NCI-H510A treated with DMSO at 0.1 percent for 48 hours (cell line): ENCODE data around the gene MXD1.

Source experiments
- DNase-seq: peaks from one replicate; lab custom pipeline; 2025; lab: John Stamatoyannopoulos, UW

MXD1 gene

GRCh38 chr2:69952336-69953115, 37.6 kb downstream of the MXD1 start:
- DNase-seq = no peak

- no peak for DNase-seq
These were observed 39.2 kb downstream of the MXD1 start for GRCh38 chr2:69954084-69954483.

DNA sequence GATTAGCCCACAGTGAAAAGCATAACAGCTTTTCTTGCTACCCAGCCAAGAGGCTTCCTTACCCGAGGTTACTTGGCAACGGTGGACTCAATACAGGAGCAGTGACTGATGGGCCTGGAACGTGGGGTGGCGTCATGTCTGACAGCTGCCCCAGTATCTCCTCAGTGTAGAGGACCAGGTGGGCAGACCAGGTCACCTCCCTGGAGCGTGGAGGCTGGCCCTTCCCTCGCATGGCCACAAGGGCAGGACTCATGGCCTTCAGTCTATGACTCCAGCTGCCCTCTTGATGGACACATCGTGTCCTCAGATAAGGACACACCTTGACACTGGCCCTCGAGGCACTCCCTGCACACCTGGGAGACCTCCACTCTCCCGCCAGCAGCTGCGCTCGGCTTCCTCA, 40.1 kb downstream of the MXD1 start:
- DNase-seq = no peak

- DNase-seq = no peak
These were observed 41.6 kb downstream of the MXD1 start for GRCh38 chr2:69956475-69956979.

DNA sequence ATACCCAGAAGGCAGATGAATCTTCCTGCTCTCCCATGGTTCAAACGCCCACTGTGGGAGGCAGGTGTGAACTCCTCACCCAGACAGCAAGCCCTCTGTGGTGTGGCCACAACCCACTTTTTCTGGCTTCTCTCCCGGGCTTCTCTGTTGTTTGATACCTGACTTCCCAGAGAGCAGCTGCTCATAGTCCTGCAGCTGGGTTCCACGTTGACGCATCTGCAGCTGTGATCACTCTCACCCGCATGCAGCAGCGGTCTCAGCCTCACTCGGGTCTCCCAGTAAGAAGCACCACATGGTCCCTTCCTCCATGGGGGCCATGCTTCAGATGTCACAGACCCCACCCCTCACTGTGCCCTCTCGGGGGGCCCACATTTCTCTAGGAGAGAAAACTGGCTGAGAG, 43.1 kb downstream of the MXD1 start:
- no peak for DNase-seq

DNA sequence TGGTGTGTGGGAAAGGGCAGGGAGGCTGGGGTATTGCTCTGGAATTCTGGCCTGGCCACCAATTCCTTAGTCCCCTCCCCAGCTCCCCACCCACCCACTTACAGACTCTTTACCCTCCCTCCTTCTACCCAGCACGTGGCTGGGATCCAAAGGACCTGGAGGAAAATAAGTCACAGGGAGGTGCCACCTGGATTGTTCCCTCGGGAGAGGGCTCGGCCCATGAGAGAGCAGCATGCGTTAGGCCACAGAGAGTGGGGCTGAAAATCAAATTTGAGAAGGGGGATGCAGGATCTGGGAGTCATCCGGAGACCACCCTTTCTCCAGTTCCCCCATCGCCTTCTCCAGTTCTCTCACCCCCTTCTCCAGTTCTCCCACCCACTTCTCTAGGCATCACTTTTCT, 43.6 kb downstream of the MXD1 start:
- no peak for DNase-seq

DNA sequence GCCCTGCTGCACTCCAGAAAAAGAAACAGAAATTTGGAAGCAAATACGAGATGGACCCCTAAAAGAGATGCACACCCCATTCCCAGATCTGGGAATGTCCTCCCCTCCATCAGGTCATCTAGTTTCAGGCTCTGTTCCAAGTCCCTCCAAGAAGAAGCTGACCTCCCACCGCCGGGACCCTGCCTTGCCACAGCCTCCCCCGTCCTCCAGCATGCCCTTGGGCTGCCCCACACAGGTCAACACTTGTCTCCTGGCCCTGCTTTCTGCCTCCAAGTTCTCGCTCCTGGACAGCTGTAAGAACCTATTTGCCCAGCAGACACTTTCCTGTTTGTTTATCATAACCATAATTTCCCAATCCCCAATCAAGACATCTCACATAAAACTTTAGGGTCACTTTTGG, 44.5 kb downstream of the MXD1 start:
- DNase-seq = no peak

DNA sequence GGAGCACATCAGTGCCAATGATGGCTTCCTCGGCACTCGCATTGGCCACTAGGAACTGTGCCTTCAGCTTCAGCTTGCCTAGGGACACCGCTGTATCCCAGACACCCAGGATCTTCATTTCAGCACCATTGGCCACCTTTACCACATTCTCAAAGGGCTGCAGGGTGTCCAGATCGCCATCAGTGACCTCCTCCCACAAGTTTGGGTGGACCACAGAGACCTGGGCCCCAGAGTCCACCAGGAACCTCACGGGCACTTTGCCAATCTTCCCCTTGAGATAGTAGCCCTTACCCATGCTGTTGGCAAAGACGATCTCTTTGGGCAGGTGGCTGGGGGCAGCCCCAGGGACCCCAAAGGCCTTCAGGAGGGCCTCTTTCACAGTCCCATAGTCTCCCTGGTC, 45.9 kb downstream of the MXD1 start:
- DNase-seq = no peak

DNA sequence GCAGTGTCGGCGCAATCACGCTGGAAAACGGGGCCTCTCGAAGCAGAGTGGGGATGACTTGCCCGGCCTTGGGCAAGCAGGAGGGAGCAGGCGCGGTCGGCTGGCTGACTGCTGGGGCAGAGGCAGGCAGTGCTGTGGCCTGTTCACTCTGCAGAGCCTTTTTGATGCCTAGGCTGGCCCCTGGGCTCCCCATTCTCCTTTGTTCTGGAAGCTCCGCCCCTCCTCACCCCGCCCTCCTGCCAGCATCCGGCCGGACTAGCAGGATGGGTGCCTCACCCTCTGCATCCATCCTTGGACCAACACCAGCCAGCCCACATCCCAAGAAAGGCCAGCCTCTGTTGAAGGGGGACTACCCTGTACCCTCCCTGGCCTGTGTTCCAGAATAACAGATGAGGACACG, 46.6 kb downstream of the MXD1 start, which contains the start of gene ASPRV1:
Gene ASPRV1 (minus strand): TSS at position 136 of the 400 bp plus-strand sequence. CDS start 195 bp downstream, outside the sequence.
- no peak for DNase-seq

DNA sequence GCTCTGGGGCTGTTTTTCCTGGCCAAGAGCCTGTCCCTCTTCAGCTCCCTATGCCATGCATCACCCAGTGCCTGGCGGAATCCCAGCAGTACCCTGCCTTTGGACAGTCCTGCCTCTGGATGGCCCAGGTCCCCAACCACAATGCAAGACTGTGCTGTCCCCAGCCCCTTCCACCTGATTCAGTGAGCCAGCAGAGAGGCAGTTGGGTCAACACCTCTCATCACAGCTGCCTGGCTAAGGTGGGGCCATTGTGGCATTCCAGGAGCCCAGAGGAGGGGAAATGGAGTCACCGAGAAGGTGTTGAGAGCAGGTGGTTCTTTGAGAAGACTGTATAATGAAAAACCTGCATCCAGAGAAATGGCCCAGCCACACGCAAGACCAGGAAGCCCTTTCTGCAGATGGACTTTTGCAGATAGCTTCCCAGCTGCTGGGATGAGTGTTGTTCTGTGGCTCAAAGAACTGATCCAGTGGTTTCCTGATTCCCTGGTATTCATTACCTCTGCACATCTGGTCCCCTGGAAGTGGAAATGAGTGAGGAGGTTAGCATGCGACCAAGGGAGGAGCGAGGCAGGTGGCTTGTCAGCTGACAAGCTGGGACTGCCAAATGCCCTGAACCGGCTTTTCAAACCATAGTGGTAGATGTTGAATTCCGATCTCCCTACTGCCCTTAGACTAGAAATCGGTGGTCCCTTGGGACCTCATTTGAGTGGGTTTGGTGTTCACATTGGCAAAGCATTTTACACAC, 48.2 kb downstream of the MXD1 start:
- no peak for DNase-seq

DNA sequence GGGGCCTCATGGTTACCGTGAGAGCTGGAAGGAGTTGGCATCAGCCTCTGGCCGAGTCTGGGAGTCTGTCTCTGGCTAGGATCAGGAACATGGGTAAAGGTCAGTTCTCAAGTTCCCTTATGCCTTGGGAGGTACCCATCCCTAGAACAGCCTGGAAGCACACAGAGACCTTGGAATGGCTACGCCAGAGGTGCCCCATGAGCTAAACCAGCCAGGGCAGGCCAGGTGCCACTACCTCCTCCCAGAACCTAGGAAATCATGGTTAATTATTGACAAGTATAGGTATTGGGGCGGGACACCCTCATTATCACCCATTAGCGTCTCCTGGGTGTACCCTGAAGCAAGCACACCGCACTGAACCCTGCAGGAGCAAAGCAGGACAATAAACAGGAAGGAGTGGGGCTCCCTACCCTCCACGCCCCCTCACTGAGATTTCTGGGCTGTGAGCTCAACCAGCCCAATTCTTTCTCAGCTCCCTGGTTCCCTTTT, 49.5 kb downstream of the MXD1 start:
- no peak for DNase-seq

- no peak for DNase-seq
These were observed 51.0 kb downstream of the MXD1 start for GRCh38 chr2:69965756-69966445.

DNA sequence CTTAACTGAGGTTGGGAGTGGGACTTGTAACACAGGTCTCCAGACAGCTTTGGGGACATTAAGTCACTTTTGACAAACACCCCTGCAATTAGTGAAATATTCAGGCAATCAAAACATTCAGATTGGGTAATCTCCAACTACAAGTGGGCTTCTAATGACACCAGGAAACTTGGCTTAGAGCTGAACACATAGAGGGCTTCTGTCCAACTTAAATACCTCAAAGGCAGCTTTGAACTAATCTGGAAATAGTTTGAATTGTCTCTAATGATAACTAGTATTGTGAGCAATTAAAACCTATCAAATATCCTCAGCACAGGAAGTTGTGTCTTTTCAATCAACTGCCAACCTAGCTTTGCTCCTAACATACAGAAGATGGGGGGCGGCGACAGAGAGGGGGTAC, 51.6 kb downstream of the MXD1 start:
- no peak for DNase-seq

DNA sequence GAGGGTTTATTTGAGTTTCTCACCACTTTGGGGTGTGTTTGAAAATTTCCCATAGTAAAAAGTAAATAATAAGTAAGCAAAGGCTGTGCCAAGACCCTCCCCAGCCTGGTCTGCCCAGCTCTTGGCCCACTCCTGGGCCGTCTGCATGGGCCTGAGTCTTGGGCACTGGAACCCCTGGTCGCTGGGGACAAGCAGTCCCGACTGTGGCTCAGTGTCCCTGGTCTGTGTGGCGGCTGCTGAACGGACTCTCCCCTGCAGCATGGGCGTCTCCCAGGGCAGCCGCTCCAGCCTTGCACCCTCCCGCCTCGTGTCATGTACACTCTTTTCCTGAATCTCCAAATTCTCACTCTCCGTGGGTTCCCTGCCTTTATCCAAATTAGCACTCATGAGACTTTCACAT, 53.7 kb downstream of the MXD1 start:
- DNase-seq = no peak

GRCh38 chr2:69969126-69969983, 54.4 kb downstream of the MXD1 start:
- no peak for DNase-seq

- DNase-seq = no peak
These were observed 55.1 kb downstream of the MXD1 start for GRCh38 chr2:69969991-69970390.

DNA sequence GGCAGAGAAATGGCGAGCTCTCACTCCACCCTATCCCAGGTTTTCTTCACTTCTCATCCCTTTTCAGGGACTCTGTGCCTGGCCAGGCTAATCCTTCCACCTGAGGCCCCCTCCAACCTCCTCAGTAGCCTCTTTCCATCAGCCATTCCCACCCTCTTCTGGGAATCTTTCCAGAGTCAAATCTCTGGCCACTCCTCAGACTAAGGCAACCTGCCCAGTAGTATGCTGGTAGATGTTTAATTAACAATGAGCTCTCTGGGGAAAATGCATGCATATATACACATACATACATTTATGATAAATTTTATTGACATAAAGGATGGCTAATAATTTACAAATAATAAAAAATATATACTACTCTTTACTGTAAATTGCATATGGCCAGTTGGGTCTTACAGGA, 57.9 kb downstream of the MXD1 start:
- DNase-seq = no peak

DNA sequence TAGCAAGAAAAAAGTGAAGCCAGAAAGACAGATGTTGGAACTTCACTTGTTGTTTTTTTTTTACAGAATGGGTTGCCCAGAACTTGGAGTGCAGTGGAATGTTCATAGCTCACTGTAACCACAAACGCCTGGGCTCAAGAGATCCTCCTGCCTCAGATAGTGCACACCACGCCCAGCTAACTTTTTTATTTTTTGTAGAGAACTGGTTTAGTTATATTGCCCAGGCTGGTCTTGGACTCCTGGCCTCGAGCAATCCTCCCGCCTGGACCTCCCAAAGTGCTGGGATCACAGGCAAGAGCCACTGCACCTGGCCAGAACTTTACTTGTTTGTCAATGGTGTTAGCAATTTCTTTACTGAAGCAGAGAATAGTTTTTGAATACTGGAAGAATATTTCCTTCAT, 58.4 kb downstream of the MXD1 start:
- DNase-seq = no peak

- no peak for DNase-seq
These were observed 60.4 kb downstream of the MXD1 start for GRCh38 chr2:69975136-69975852.

DNA sequence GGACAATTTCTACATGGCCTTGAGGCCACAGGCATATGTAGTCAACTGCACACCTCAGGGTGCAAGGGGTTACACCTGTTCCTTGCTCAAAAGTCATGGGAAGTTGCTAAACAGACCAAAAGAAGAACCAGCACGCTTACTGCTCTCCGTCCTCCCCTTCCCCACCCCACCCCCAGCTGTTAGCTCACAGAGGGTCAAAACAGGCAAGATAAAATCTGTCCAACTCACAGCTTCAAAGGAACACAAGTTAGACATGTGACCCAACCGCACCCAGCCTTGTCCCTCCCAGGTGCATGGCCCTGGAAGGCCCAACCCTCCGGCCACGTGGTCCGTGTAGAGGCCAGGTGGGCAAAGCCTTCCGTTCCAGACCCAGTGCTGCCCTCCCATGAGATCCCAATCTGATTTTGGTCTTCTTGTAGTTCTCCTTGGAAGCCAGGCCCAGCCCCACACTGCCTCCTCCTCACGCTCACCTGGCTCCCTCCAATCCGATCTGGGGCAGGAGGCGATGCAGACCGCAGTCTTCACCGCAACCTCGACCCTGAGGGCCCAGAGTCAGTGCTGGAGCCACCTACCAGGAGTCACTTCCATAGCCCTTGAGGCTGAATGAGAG, 61.0 kb downstream of the MXD1 start:
- DNase-seq = no peak
